Pancreas (tissue), 10 donors: ENCODE measurements around the gene SPATA16. TPM values are rescaled to one million over a fixed set of nuclear protein-coding genes. Genes with fewer than 3 reads are reported as not detected.

Source experiments
- ATAC-seq, 4 donors: fragments of 200-7000 bp; cut with Tn5 transposase; one replicate each; pipeline versions ENCODE4 v1.8.0 to v1.9.1; 2020; ENCODE audit warnings: mild to moderate bottlenecking in 4 of 4, moderate library complexity in 4 of 4
- DNase-seq, 6 donors: peaks; one replicate each; pipeline ENCODE4 v3.0.0-alpha.2; 2020
- FAIRE-seq: peaks from 2 replicates; lab custom pipeline; 2012; peaks lifted over from hg19 to GRCh38; lab: Jason Lieb, UNC
- H3K27ac ChIP-seq, 4 donors: fragments of 200-600 bp; sonication (generic); 1 replicate in 3 of 4; 2 replicates in 1 of 4; pipeline versions ENCODE4 v1.5.0 to v1.8.0; 2020
- H3K27me3 ChIP-seq, 4 donors: fragments of 200-600 bp; one replicate each; pipeline ENCODE4 v1.8.0; 2021
- H3K36me3 ChIP-seq, 3 donors: fragments of 200-600 bp; sonication (generic) in 1 of 3; one replicate each; pipeline versions ENCODE4 v1.5.0 to v1.8.0; 2020 to 2021
- H3K4me1 ChIP-seq, 3 donors: fragments of 200-600 bp; one replicate each; pipeline ENCODE4 v1.8.0; 2021
- H3K4me3 ChIP-seq, 4 donors: fragments of 200-600 bp; sonication (generic) in 2 of 4; one replicate each; pipeline versions ENCODE4 v1.5.0 to v1.8.0; 2020 to 2021
- H3K9me3 ChIP-seq, 4 donors: fragments of 200-600 bp; one replicate each; pipeline ENCODE4 v1.8.0; 2021
- CTCF ChIP-seq, 4 donors: fragments of 200-600 bp; sonication (generic) in 3 of 4; IDR thresholded peaks; one replicate each; pipeline versions ENCODE4 v1.5.0 to v1.8.0; 2021; ENCODE audit warnings: antibody characterized with exemption in 4 of 4
- WGBS, 2 donors: extraction: QIAGEN DNeasy Blood & Tissue Kit; methylation state at CpG; one replicate each; pipeline ENCODE4 v1.1.7; 2013; 5-methylcytosine and 5-hydroxymethylcytosine counted together
- intact Hi-C, 3 donors: fragments of 100-400 bp; cut with DNase I; formaldehyde crosslinking; loops; one replicate each; pipeline versions ENCODE4 v1.11.1 to v1.14.2; 2022
- polyA plus RNA-seq, 2 donors: library from polyadenylated mRNA; stranded (reverse); fragments of 200-250 nt; gene quantifications; one replicate each; pipeline ENCODE4 v1.2.3, GENCODE V29; 2013
- total RNA-seq, 6 donors: library from RNA; stranded (reverse); fragmentation: NEBNext Ultra II Directional in 4 of 6; extraction: Animal tissue kit (Norgen Biotek cat#: 25700) in 4 of 6; gene quantifications; one replicate each; pipeline versions ENCODE4 v1.2.1 to v1.2.4, GENCODE V29; 2021 to 2023
- donor health status: healthy with polysubstance abuse.
- donor health status: DM: no; HTN: no; CAD: no; lungs with moderate emphysema.
- donor health status: DM: no; HTN: no; CAD: no.
- donor health status: control.
- donor health status: control.
- donor health status: Bipolar disorder and iron deficiency.
- donor health status: DM: yes; HTN: yes; CAD: no.
- donor health status: DM: no; HTN: no; CAD: no.
- donor health status: DM: no; HTN: no; CAD: no.
- donor health status: DM: yes; HTN: yes; CAD: no.

SPATA16 gene
- total and polyA plus RNA-seq, 8 donors = not detected

GRCh38 chr3:173009410-173009809, 131.6 kb downstream of the SPATA16 start:
- intact Hi-C loops = no loop called here
- no peak overlapping the region for H3K4me3 ChIP-seq
- no peaks in the 10 kb centered on the region for H3K27me3 ChIP-seq
- FAIRE-seq (no peak), ATAC-seq (no peak), DNase-seq (peak in 2 of 6 donors; percentile 33 to 39)
- TF ChIP-seq CTCF (IDR thresholded peaks at IDR 0.05) = no peak
- 97% methylated on average over 6 of the region's 6 CpGs for WGBS, 2 donors
- H3K4me1 ChIP-seq = no peaks in the 10 kb centered on the region
- no peaks in the 10 kb centered on the region for H3K36me3 ChIP-seq
- no peaks in the 10 kb centered on the region for H3K9me3 ChIP-seq
- no peak overlapping the region for H3K27ac ChIP-seq

GRCh38 chr3:173008978-173009377, 132.1 kb downstream of the SPATA16 start:
- no peaks in the 10 kb centered on the region for H3K9me3 ChIP-seq
- H3K36me3 ChIP-seq = no peaks in the 10 kb centered on the region
- ATAC-seq (no peak), FAIRE-seq (no peak), DNase-seq (no peak)
- H3K4me3 ChIP-seq = no peak overlapping the region
- no peak for TF ChIP-seq CTCF (IDR thresholded peaks at IDR 0.05)
- H3K27ac ChIP-seq = no peak overlapping the region
- intact Hi-C loops = no loop called here
- WGBS, 2 donors = 87 to 92% methylated on average over 3 of the region's 3 CpGs
- H3K27me3 ChIP-seq = no peaks in the 10 kb centered on the region
- no peaks in the 10 kb centered on the region for H3K4me1 ChIP-seq

- Histone ChIP-seq H3K27me3 (no peaks in the 10 kb centered on the region), H3K27ac (no peak overlapping the region), H3K36me3 (no peaks in the 10 kb centered on the region), H3K4me1 (no peaks in the 10 kb centered on the region), H3K4me3 (no peak overlapping the region), H3K9me3 (no peaks in the 10 kb centered on the region)
- FAIRE-seq (no peak), DNase-seq (no peak), ATAC-seq (peak in 1 of 4 donors; percentile 46)
- no peak for TF ChIP-seq CTCF (IDR thresholded peaks at IDR 0.05)
- intact Hi-C loops = no loop called here
- WGBS, 2 donors = 42 to 53% methylated on average over 3 of the region's 3 CpGs
These were observed 133.8 kb downstream of the SPATA16 start for GRCh38 chr3:173007079-173007723.

GRCh38 chr3:173006006-173006405, 135.0 kb downstream of the SPATA16 start:
- no peak overlapping the region for H3K27ac ChIP-seq
- intact Hi-C loops = no loop called here
- FAIRE-seq (no peak), DNase-seq (no peak), ATAC-seq (no peak)
- no peak for TF ChIP-seq CTCF (IDR thresholded peaks at IDR 0.05)
- no peaks in the 10 kb centered on the region for H3K9me3 ChIP-seq
- no peaks in the 10 kb centered on the region for H3K4me1 ChIP-seq
- no peak overlapping the region for H3K4me3 ChIP-seq
- H3K27me3 ChIP-seq = no peaks in the 10 kb centered on the region
- no peaks in the 10 kb centered on the region for H3K36me3 ChIP-seq

GRCh38 chr3:173004681-173005080, 136.4 kb downstream of the SPATA16 start:
- no peaks in the 10 kb centered on the region for H3K4me1 ChIP-seq
- FAIRE-seq (no peak), ATAC-seq (no peak), DNase-seq (no peak)
- no peaks in the 10 kb centered on the region for H3K27me3 ChIP-seq
- WGBS, 2 donors = 83 to 84% methylated on average over 6 of the region's 6 CpGs
- H3K27ac ChIP-seq = no peak overlapping the region
- intact Hi-C loops = no loop called here
- H3K36me3 ChIP-seq = no peaks in the 10 kb centered on the region
- no peak for TF ChIP-seq CTCF (IDR thresholded peaks at IDR 0.05)
- H3K9me3 ChIP-seq = no peaks in the 10 kb centered on the region
- no peak overlapping the region for H3K4me3 ChIP-seq
